Liver (tissue), 3 donors: ENCODE measurements around the gene TUBB4A.

Experiments
- EGR1 ChIP-seq, 2 donors: IDR thresholded peaks; 2 replicates each; pipeline ENCODE4 v1.6.1; 2016 to 2018; ENCODE audit warnings: antibody characterized with exemption in 2 of 2, low read depth in 2 of 2
- FOXA1 ChIP-seq: IDR thresholded peaks from 2 replicates; pipeline ENCODE4 v1.6.1; 2016; ENCODE audit warnings: antibody characterized with exemption
- GABPA ChIP-seq, 2 donors: IDR thresholded peaks in 1 of 2; conservative IDR thresholded peaks in 1 of 2; 2 replicates each; pipeline ENCODE4 v1.6.1; 2016; ENCODE audit warnings: antibody characterized with exemption in 2 of 2, mild to moderate bottlenecking in 1 of 2, moderate library complexity in 1 of 2
- HNF4A ChIP-seq, 2 donors: conservative IDR thresholded peaks; 2 replicates each; pipeline ENCODE4 v1.6.1; 2016; ENCODE audit warnings: antibody characterized with exemption in 2 of 2, mild to moderate bottlenecking in 2 of 2
- JUND ChIP-seq, 2 donors: IDR thresholded peaks; 2 replicates each; pipeline ENCODE4 v1.6.1; 2016; ENCODE audit warnings: antibody characterized with exemption in 2 of 2
- NR2F2 ChIP-seq: IDR thresholded peaks from 2 replicates; pipeline ENCODE4 v1.6.1; 2016; ENCODE audit warnings: antibody characterized with exemption
- TAF1 ChIP-seq: conservative IDR thresholded peaks from 2 replicates; pipeline ENCODE4 v1.6.1; 2016; ENCODE audit warnings: antibody characterized with exemption, mild to moderate bottlenecking
- TF ChIP-seq, protein P1 (sequence below): fragments of 150-350 bp; IDR thresholded peaks from 2 replicates; pipeline ENCODE4 v1.5.1; 2017; ENCODE audit warnings: improper control_type of control experiment, low read depth, low read length; ENCODE audit not compliant: missing input control
- TF ChIP-seq, protein P2 (sequence below): IDR thresholded peaks from 2 replicates; pipeline ENCODE4 v1.6.1; 2016; ENCODE audit warnings: antibody characterized with exemption, mild to moderate bottlenecking
- TF ChIP-seq, protein P3 (sequence below): IDR thresholded peaks from 2 replicates; pipeline ENCODE4 v1.6.1; 2016; ENCODE audit warnings: antibody characterized with exemption
- TF ChIP-seq, protein P4 (sequence below): IDR thresholded peaks from 2 replicates; pipeline ENCODE4 v1.6.1; 2016; ENCODE audit warnings: antibody characterized with exemption
- donor health status: healthy.
- donor health status: healthy.

DNA sequence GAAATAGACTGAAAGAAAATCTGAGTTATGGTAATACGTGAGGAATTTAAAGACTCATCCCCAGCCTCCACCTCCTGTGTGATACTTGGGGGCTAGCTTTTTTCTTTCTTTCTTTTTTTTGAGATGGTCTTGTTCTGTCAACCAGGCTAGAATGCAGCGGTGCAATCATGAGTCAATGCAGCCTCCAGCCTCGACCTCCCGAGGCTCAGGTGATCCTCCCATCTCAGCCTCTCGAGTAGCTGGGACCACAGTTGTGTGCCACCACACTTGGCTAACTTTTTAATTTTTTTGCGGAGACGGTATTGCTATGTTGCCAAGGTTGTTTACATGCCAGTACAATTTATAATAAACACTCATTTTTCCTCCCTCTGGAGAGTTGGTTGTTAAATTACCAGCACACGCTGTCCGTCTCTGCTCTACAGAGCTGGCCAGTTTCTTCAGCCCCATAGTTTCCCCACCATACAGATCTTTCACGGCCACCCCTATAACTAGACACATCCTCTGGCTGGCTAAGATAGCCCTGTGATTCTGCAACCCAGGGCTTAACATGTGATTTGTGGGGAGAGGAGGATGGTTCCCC, 33.5 kb upstream of the TUBB4A start:
- TF ChIP-seq, protein P1, sequence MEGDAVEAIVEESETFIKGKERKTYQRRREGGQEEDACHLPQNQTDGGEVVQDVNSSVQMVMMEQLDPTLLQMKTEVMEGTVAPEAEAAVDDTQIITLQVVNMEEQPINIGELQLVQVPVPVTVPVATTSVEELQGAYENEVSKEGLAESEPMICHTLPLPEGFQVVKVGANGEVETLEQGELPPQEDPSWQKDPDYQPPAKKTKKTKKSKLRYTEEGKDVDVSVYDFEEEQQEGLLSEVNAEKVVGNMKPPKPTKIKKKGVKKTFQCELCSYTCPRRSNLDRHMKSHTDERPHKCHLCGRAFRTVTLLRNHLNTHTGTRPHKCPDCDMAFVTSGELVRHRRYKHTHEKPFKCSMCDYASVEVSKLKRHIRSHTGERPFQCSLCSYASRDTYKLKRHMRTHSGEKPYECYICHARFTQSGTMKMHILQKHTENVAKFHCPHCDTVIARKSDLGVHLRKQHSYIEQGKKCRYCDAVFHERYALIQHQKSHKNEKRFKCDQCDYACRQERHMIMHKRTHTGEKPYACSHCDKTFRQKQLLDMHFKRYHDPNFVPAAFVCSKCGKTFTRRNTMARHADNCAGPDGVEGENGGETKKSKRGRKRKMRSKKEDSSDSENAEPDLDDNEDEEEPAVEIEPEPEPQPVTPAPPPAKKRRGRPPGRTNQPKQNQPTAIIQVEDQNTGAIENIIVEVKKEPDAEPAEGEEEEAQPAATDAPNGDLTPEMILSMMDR: no peak
- TF ChIP-seq, protein P2, sequence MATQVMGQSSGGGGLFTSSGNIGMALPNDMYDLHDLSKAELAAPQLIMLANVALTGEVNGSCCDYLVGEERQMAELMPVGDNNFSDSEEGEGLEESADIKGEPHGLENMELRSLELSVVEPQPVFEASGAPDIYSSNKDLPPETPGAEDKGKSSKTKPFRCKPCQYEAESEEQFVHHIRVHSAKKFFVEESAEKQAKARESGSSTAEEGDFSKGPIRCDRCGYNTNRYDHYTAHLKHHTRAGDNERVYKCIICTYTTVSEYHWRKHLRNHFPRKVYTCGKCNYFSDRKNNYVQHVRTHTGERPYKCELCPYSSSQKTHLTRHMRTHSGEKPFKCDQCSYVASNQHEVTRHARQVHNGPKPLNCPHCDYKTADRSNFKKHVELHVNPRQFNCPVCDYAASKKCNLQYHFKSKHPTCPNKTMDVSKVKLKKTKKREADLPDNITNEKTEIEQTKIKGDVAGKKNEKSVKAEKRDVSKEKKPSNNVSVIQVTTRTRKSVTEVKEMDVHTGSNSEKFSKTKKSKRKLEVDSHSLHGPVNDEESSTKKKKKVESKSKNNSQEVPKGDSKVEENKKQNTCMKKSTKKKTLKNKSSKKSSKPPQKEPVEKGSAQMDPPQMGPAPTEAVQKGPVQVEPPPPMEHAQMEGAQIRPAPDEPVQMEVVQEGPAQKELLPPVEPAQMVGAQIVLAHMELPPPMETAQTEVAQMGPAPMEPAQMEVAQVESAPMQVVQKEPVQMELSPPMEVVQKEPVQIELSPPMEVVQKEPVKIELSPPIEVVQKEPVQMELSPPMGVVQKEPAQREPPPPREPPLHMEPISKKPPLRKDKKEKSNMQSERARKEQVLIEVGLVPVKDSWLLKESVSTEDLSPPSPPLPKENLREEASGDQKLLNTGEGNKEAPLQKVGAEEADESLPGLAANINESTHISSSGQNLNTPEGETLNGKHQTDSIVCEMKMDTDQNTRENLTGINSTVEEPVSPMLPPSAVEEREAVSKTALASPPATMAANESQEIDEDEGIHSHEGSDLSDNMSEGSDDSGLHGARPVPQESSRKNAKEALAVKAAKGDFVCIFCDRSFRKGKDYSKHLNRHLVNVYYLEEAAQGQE: no peak
- no peak for TF ChIP-seq GABPA (IDR thresholded peaks at IDR 0.05 in 1 of 2, conservative IDR thresholded peaks at IDR 0.05 in 1 of 2)
- TF ChIP-seq HNF4A (conservative IDR thresholded peaks at IDR 0.05): no peak
- no peak for TF ChIP-seq FOXA1
- TF ChIP-seq, protein P3, sequence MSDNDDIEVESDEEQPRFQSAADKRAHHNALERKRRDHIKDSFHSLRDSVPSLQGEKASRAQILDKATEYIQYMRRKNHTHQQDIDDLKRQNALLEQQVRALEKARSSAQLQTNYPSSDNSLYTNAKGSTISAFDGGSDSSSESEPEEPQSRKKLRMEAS: no peak
- TF ChIP-seq, protein P4, sequence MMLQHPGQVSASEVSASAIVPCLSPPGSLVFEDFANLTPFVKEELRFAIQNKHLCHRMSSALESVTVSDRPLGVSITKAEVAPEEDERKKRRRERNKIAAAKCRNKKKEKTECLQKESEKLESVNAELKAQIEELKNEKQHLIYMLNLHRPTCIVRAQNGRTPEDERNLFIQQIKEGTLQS: no peak
- TF ChIP-seq EGR1 (IDR thresholded peaks at IDR 0.05; ENCODE audit: low read depth in 2 of 2): no peak
- no peak for TF ChIP-seq NR2F2
- no peak for TF ChIP-seq JUND (IDR thresholded peaks at IDR 0.05)
- no peak for TF ChIP-seq TAF1
